ENCODE data around the gene MMP3.

- TF ChIP-seq, protein P1, sequence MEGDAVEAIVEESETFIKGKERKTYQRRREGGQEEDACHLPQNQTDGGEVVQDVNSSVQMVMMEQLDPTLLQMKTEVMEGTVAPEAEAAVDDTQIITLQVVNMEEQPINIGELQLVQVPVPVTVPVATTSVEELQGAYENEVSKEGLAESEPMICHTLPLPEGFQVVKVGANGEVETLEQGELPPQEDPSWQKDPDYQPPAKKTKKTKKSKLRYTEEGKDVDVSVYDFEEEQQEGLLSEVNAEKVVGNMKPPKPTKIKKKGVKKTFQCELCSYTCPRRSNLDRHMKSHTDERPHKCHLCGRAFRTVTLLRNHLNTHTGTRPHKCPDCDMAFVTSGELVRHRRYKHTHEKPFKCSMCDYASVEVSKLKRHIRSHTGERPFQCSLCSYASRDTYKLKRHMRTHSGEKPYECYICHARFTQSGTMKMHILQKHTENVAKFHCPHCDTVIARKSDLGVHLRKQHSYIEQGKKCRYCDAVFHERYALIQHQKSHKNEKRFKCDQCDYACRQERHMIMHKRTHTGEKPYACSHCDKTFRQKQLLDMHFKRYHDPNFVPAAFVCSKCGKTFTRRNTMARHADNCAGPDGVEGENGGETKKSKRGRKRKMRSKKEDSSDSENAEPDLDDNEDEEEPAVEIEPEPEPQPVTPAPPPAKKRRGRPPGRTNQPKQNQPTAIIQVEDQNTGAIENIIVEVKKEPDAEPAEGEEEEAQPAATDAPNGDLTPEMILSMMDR (IDR thresholded peaks at IDR 0.05; ENCODE audit: poor library complexity): no peak
- TF ChIP-seq EZH2 (IDR thresholded peaks at IDR 0.05; ENCODE audit: borderline replicate concordance): no peak
Observed at GRCh38 chr11:102812188-102812587, 31.2 kb downstream of the MMP3 start.

Measured in hepatocyte (in vitro differentiated cells).